ENCODE measurements around the gene UTP11.

The UTP11 gene

GRCh38 chr1:38003261-38004250 lies 9.0 kb upstream of the UTP11 start:
- DNase-seq, result peak; percentile 45

GRCh38 chr1:38004284-38005108 lies 8.0 kb upstream of the UTP11 start:
- DNase-seq, result no peak

- DNase-seq, result peak; percentile 66
These were observed 7.1 kb upstream of the UTP11 start, which contains the start of gene FHL3 for GRCh38 chr1:38005195-38006007. Gene FHL3, minus strand, starts transcription at chr1:38005514. Its CDS starts 6,102 bp downstream, at chr1:37999412.

GRCh38 chr1:38006008-38006828 lies 6.3 kb upstream of the UTP11 start:
- DNase-seq, result no peak

DNA sequence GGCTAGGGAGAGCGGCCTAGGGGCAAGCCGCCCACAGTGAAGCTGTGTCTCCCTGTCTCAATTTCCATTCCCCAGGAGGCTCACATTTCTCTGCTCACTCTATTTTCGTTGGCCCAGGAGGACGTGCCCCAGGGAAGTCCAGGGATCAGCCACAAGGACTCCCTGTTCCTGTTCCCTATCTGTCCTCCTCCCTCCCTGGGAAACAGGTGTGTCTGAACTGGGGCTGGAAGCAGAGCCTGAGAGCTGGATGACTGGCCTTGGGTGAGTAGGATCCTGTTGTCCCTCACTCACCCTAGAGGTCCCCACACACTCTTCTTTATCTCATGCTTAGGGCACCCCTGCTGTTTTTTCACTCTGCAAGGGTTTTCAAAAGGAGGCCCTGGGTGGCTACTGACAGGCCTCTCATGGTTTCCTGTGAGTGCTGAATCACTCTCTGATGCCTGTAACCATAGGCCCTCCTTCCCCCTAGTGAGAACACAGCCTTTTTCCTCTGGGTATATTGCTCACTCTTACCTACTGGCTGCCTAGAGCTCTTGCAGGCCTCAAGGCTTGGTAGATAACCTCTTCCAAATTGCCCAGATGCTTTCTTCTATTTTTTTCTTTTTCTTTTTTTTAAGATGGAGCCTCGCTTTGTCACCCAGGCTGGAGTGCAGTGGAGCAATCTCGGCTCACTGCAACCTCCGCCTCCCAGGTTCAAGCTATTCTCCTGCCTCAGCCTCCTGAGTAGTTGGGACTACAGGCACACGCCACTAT lies 3.3 kb upstream of the UTP11 start:
- DNase-seq, result peak; percentile 78

- DNase-seq, result no peak
These were observed 2.7 kb upstream of the UTP11 start for GRCh38 chr1:38009841-38010180.

- no peak for DNase-seq
These were observed 691 bp downstream of the UTP11 start for GRCh38 chr1:38013227-38013622.

DNA sequence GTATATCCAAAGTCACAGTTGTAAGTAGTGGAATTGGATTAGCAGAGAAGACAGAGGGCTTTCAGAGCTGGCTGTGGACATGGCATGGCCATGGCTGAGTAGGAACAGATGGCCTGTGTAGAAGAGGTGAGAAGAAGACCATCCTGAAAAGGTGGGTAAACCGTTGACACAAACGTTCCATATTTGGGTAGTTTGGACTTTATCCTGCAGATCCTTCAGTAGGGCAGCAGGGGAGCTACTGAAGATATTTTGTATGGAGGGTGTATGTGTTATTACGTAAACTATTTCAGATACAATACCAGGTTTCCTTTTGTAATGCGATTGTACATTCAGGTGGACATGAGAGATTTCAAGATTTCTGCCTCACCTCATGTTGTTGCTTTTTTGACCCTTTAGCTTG lies 1.6 kb downstream of the UTP11 start:
- no peak for DNase-seq

DNA sequence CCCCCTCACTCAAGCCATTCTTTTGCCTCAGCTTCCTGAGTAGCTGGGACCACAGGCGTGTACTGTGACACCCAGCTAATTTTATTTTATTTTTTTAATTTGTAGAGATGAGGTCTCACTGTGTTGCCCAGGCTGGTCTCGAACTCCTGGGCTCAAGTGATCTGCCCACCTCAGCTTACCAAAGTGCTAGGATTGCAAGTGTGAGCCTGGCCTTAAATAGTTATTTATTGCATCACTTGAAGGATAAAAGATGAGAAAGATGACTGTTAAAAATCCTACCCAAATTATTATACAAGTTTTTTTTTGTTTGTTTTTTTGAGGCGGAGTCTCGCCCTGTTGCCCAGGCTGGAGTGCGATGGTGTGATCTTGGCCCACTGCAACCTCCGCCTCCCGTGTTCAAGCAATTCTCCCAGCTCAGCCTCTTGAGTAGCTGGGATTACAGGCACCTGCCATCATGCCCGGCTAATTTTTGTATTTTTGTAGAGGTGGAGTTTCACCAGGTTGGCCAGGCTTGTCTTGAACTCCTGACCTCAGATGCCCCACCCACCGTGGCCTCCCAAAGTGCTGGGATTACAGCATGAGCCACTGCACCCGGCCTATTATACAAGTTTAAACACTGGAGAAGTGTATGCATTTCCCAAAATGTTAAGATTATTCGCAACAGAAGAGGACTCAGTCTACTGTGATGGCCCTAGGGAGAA lies 2.3 kb downstream of the UTP11 start:
- no peak for DNase-seq

GRCh38 chr1:38015978-38016725 lies 3.6 kb downstream of the UTP11 start:
- DNase-seq, result no peak

GRCh38 chr1:38018864-38019343 lies 6.4 kb downstream of the UTP11 start:
- DNase-seq, result peak; percentile 54

- no peak for DNase-seq
These were observed 7.9 kb downstream of the UTP11 start for GRCh38 chr1:38020396-38020795.

- no peak for DNase-seq
These were observed 9.4 kb downstream of the UTP11 start for GRCh38 chr1:38021969-38022368.

DNA sequence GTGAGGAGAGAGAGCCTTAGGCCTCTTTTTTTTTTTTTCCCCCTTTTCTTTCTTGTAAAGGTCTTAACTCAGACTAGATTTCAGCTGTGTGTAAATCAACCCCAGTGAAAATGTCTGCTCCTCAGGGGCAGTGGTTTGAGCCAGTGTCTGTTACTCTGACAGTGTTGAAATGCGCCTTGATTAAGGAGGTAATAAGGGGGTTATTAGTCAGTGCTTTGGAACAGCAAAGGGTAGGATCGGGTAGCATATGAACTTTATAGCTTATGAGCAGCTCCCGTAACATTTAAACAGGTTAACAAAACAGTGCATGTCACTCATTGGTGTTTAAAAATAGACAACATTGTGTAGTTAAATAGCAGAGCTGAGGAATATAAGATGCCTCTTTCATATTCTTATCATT lies 10.3 kb downstream of the UTP11 start:
- no peak for DNase-seq

GRCh38 chr1:38025233-38025632 lies 12.7 kb downstream of the UTP11 start:
- no peak for DNase-seq

- no peak for DNase-seq
These were observed 13.1 kb downstream of the UTP11 start for GRCh38 chr1:38025664-38026063.

DNA sequence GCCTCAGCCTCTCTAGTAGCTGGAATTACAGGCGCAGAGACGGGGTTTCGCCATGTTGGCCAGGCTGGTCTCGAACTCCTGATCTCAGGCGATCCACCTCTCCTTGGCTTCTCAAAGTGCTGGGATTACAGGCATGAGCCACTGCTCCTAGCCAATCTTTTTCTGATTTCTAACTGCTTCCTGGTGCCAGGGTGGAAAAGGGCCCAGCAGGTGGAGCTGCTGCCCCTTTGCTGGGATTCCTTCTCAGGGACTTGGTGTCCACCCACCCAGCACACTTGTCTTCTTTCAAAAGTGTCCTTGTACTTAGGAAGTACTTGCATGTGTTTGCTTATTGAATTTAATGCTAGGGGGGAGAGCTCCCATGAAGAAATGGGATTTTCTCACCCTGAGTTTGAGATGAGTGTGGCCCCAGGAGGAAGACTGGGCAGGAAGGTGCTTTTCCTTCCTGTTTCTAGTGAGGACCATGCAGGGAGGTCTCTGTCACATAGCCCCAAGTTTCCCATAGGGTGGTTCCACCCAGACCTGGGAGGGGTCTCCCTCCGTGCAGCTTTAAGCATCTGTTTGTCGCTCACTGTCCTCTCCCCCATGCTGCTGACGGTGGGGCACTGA lies 14.2 kb downstream of the UTP11 start:
- peak; percentile 58 for DNase-seq

- DNase-seq, result no peak
These were observed 14.9 kb downstream of the UTP11 start for GRCh38 chr1:38027201-38028104.
